HG03457 (cell line): ENCODE measurements around the gene MESD.

Experiments
- ATAC-seq: cut with Tn5 transposase; IDR thresholded peaks from one replicate; pipeline ENCODE4 v1.9.1; 2021; ENCODE audit warnings: moderate number of reproducible peaks; ENCODE audit not compliant: unreplicated experiment

Gene MESD

DNA sequence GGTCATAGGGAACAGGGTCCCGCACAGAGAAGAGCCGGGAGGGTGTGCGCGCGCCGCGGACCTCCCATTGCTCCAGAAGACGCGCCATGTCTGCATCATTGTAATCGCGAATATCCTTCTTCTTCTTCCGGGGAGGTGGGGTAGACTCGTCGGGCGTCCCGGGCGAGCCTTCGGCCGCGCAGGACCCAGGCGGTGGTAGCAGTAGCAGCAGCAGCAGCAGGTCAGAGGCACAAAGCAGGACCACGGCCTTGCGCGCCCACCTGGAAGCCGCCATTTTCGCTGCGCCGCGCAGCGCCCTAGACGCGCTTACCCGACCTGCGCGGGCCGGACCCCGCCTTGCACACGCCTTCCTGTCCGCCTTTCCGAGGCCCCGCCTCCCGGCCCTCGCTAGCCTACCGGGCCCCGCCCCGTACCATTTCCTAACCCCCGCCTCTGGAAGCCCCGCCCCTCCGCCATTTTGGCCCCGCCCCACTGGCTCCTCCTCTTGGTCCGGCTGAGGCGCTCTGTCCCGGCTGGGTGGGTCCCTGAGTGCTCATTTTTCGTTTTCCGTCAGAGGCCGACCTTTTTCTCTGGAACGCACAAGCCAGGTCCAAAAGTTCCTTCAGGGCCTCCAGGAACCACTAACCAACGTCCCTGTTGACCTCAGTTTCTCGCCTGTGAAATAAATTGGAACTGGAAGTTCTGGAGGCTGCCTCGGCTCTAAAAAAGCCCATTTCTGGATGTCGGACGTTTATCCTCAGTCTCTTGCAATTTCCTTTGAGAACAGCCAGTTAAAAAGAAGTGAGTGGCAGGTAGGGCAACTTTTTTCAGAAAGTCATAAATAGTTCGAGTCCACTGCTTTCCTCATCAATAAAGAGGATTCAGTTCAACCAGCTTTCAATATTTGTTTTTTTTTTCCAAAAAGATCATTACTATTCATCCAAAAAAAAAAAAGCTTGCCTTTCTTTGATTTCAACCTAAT lies at the start of gene MESD:
Gene MESD, minus strand, starts transcription at position 302 of the 961 bp plus-strand sequence. Its CDS starts 28 bp downstream, at position 274.
- peak; percentile 89 for ATAC-seq

DNA sequence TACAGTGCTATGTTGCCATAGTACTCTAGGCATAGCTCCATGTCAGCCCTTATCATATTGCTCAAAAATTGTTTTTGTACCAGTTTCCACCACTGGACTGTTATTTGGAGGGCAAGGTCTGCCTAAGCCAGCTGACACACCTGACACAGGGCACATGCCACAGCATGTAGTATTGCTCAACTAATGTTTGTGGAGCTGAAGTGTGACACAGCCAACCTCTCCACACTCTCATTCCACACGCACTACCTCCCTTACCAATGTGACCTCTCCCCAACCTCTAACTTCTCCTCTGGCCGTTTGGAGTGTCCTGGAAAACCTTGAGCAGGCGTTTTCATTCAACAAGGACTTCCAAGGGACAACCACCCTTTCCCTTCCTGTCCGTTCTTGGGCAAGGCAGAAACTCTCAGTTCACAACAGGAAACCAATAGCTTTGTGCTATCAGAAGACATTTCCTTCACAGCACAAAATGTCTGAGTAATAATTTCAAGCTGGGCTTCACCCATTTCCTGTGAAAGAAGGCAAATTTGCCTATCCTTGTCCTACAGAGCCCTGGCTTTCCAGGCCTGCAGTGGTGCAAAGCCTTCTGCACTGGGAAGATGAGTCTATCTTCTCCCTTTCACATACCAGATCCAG lies 49.5 kb upstream of the MESD start:
- no peak for ATAC-seq

DNA sequence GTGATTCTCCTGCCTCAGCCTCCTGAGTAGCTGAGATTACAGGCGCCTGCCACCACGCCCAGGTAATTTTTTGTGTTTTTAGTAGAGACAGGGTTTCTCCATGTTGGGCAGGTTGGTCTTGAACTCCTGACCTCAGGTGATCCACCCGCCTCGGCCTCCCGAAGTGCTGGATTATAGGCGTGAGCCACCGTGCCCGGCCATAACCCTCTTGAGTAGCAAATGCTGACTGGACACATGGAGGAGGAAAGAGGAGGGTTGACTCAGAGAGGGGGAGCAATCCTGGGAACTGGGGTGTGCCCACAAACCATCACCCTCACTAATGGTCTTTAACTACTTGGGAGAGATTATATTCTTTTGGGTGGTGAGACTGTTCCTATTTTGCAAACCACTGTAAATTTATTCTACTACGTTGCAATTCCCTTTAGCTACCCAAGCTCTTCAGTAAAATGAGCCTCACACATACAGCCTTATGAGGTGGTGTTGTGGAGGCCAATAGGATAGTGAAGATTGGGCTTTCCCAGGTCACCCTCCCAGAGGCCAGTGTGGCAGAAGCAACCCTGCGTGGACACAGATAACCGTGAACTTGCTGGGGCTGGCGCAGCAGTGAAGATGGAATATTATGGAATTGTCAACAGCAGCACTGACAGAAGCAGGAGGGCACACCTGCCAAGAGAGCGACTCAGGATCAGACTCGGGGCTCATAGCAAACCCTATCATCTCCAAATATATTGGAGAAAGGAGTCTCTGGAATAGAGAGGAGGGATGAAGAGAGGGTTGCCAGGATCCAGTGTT lies 48.5 kb upstream of the MESD start:
- no peak for ATAC-seq

DNA sequence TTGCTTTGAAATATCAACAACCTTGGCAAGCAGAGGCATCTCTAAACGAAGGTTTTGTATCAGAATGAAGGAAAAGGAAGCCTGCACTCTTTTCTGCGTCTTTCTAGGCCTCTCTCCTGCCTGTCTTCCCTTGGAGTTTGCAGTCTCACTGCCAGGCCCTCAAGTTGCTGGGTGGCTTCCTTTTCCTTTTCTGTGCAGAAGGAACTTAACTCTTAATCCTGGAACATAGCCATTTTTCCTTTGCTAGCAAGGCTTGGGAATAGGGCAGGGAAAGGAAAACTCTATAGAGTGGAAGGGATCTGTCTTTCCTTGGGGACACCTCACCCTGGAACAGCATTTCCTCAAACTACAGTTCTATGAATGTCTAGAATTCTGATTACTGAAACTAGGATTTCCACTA lies 43.9 kb upstream of the MESD start:
- no peak for ATAC-seq

- no peak for ATAC-seq
These were observed 43.2 kb upstream of the MESD start for GRCh38 chr15:81032818-81033217.

GRCh38 chr15:81032355-81032754 lies 42.7 kb upstream of the MESD start:
- ATAC-seq: no peak

- ATAC-seq: no peak
These were observed 41.6 kb upstream of the MESD start for GRCh38 chr15:81031203-81031602.

DNA sequence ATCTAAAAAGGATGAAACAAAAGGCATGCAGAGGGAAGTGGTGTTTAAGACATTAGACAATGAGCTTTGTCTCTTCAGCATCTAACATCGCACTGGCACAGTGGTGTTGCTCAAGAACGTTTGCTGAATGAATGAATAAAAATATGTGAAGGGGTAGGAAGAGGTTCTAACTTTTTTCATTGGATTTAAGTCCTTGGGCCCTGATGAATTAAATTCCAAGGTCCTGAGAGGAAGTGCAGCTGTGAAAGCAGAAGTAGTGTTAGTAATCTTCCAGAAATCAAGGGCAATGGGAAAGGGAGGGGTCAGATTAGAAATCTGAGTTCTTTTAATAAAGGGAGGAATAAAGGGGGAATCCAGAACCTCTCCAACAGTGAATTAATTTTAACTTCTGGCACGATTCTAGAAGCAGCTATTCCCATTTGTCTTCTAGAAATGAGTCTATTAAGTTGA lies 40.7 kb upstream of the MESD start:
- no peak for ATAC-seq

DNA sequence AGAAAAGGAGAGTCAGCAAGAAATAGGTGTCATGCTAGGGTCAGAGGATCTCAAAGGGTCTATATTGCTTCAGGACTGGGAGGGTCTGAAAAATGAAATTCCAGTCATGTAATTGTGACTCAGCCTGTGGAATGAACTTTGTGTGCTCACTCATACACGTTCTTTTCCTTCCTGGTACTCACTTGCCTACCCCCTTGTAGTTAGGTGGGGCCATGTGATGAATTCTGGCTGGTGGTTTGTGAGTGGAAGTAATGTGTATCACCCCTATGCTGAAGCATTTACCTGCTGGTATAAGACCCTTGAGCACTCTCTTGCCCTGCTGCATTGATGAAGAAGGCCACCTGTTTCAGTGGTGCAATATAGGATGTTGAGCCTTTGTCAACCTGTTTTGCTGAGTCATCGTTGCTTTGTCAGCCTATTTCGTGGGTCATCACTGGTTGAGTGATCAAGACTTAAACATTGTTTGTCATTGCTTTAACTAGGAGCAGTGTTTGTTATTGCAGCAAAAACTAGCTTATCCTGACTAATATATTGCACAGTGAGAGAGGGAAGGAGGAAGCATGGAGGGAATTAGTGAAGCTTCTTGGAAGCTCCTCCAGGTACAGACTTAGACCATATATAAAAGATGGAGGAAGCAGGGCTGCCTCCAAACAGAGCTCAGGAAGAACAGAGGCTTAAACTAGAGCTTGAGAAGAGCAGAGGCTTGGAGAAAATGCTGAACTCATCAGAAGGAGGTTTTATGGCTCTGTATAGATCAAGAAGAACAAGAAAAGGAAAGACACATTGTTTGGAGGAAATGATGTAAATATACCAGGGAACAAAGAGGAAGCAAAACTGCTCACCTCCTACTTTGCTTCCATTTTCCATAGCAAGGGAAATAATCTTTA lies 40.0 kb upstream of the MESD start:
- ATAC-seq: no peak

- ATAC-seq: no peak
These were observed 37.4 kb upstream of the MESD start for GRCh38 chr15:81026836-81027599.

- ATAC-seq: no peak
These were observed 36.2 kb upstream of the MESD start for GRCh38 chr15:81025721-81026370.

DNA sequence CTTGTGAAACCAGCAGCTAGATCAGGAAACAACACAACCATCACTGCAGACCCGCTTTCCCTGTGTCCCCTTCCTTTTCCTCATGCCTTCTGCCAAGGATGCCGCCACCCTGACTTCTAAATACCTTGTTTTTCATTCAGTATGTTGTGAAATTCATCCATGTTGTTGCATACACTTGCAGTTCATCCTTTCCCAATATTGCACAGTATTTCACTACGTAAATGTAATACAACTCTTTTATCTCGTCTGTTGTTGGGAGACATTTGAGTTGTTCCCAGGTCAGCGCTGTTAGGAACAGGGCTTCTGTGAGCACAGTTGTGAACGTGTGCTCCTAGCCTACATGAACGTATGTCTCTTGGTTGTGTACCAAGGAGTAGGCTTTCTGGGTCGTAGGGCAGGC lies 35.3 kb upstream of the MESD start:
- ATAC-seq: no peak

GRCh38 chr15:81024265-81024872 lies 34.8 kb upstream of the MESD start:
- no peak for ATAC-seq

GRCh38 chr15:81023483-81024264 lies 34.1 kb upstream of the MESD start:
- ATAC-seq: peak; percentile 90

DNA sequence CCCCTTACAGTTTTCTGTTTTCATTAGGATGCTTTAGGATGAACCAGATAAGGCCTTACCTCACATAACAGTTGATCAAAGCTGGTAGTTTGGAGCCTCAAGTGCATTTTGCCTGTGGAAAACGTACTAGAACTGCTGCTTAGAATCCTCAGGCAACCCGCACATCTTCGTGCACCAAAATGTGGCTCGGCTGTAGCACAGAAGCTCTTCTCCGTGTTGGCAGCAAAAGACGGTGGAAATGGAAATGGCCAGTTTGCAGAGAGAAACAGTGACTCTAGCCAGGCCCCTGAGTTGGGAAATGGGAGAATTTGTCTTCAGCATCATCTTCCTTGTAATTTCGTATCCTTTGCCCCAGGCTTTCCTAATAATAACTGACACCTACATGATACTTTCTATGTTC lies 31.7 kb upstream of the MESD start:
- ATAC-seq: no peak

GRCh38 chr15:81018197-81018596 lies 28.6 kb upstream of the MESD start:
- no peak for ATAC-seq

DNA sequence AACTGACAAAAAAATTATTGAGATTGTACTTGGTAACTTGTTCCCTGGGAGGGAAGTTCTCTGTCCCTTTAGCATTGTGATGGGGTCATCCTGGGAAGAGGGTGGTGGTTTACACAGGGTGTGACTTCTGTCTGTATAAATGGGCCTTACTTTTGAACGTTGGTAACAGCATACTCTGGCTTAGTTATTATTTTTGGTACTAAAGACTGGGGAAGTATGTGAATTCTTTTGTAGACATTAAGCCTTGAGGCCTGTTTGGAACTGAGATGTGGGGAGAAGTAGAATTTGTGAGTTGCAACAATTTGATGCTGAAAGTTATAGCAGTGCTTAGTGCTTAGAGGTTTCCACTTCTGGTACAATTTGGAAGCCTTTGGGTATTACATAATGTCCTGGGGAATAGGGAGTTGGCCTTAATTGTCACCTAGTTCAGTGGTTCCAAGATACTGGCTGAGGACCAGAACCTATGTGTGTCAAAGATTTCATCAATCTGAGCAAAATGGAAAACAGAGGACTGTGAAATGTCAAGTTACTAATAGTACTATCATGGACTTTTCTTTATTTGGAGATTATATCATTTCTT lies 27.0 kb upstream of the MESD start:
- ATAC-seq: no peak
